Upper lobe of right lung (tissue), 1 donor: ENCODE measurements around the gene MECP2. TPM values are rescaled to one million over a fixed set of nuclear protein-coding genes. Genes with fewer than 3 reads are reported as not detected.

Experiments used
- ATAC-seq: fragments of 200-7000 bp; cut with Tn5 transposase; one replicate; pipeline ENCODE4 v1.9.1; 2020; ENCODE audit warnings: mild to moderate bottlenecking, moderate library complexity
- DNase-seq: peaks from one replicate; pipeline ENCODE4 v3.0.0-alpha.2; 2020
- H3K27ac ChIP-seq: fragments of 200-600 bp; one replicate; pipeline ENCODE4 v1.8.0; 2022
- H3K27me3 ChIP-seq: fragments of 200-600 bp; one replicate; pipeline ENCODE4 v1.8.0; 2022; ENCODE audit warnings: mild to moderate bottlenecking
- H3K36me3 ChIP-seq: fragments of 200-600 bp; one replicate; pipeline ENCODE4 v1.8.0; 2022
- H3K4me1 ChIP-seq: fragments of 200-600 bp; one replicate; pipeline ENCODE4 v1.8.0; 2022
- H3K4me3 ChIP-seq: fragments of 200-600 bp; one replicate; pipeline ENCODE4 v1.8.0; 2022; ENCODE audit warnings: mild to moderate bottlenecking
- H3K9me3 ChIP-seq: fragments of 200-600 bp; one replicate; pipeline ENCODE4 v1.8.0; 2022
- intact Hi-C: fragments of 100-400 bp; cut with DNase I; formaldehyde crosslinking; loops from one replicate; pipeline ENCODE4 v1.11.0; 2022
- total RNA-seq: library from RNA; stranded (reverse); fragmentation: NEBNext Ultra II Directional; extraction: Animal tissue kit (Norgen Biotek cat#: 25700); gene quantifications from one replicate; pipeline ENCODE4 v1.2.1, GENCODE V29; 2021
- TF ChIP-seq, protein P1 (sequence below): fragments of 200-600 bp; IDR thresholded peaks from one replicate; pipeline ENCODE4 v1.8.0; 2022; ENCODE audit warnings: antibody characterized with exemption
- donor health status: DM: no; HTN: yes; CAD: no; lungs with severe emphysema.

The MECP2 gene
- total RNA-seq, 1 donor from 2014 or later = 58.6 TPM

DNA sequence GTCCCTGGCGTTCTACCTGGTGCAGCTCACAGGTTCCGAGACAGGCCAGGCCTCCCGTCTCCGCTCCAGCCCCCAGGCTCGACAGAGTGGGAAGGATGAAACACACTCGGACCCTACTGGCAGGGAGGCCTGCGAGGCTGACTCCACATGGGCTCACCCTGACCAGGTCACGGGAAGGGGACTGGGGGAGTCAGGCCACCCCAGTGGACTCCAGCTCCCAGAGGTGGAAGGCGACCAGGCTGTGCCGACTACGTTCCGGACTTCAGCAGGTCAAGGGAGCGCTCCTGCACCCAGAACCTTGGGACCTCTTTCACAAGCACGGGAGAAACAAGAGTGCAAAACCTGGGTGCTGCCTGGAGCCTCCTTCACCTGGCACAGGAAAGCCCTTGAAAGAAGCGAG is 73.2 kb downstream of the MECP2 start:
- Histone ChIP-seq H3K4me3 (no peak overlapping the region), H3K27me3 (no peaks in the 10 kb centered on the region), H3K4me1 (no peaks in the 10 kb centered on the region), H3K36me3 (peaks cover 6% of the 10 kb centered on the region), H3K27ac (no peak overlapping the region), H3K9me3 (no peaks in the 10 kb centered on the region)
- TF ChIP-seq, protein P1, sequence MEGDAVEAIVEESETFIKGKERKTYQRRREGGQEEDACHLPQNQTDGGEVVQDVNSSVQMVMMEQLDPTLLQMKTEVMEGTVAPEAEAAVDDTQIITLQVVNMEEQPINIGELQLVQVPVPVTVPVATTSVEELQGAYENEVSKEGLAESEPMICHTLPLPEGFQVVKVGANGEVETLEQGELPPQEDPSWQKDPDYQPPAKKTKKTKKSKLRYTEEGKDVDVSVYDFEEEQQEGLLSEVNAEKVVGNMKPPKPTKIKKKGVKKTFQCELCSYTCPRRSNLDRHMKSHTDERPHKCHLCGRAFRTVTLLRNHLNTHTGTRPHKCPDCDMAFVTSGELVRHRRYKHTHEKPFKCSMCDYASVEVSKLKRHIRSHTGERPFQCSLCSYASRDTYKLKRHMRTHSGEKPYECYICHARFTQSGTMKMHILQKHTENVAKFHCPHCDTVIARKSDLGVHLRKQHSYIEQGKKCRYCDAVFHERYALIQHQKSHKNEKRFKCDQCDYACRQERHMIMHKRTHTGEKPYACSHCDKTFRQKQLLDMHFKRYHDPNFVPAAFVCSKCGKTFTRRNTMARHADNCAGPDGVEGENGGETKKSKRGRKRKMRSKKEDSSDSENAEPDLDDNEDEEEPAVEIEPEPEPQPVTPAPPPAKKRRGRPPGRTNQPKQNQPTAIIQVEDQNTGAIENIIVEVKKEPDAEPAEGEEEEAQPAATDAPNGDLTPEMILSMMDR = no peak
- no peak for ATAC-seq
- intact Hi-C loops = no loop called here
- no peak for DNase-seq

DNA sequence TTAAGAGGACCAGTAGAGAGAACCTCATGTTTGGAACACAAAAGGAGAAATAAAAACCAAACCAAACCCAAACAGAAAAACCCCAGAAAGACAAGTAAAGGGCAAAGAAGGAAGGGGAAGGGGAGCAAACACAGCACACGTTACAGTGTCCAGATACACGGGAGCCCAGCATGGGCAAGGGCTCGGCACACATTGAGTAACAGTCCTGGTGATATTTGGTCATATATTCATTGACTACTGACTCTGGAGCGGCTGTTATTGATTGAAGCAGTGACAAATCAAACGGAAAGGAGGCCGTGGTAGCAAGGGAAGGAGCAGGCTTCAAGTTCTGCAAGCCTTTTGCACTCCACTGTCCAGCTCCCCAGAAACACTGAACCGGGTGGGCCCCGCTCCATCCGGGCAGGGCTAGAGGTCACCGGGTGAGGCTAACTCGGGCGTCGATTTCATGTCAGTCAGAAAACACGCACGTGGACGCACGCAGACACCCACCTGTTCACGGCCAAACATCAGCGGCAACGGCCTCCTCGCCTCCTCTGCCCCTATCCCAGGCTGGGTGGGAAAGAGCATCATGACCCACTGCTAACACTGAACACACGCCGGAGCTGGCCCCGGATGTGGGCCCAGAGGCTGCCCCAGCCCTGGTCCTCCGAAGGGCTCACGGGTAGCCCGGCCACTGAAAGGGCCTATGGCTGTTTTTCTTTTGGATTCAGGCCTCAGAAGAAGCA is 74.1 kb downstream of the MECP2 start:
- Histone ChIP-seq H3K27me3 (no peaks in the 10 kb centered on the region), H3K9me3 (no peaks in the 10 kb centered on the region), H3K27ac (no peak overlapping the region), H3K4me3 (no peak overlapping the region), H3K4me1 (no peaks in the 10 kb centered on the region), H3K36me3 (no peaks in the 10 kb centered on the region)
- DNase-seq (no peak), ATAC-seq (no peak)
- TF ChIP-seq, protein P1 = no peak
- intact Hi-C loops = no loop called here

GRCh38 chrX:154022108-154022507 is 75.4 kb downstream of the MECP2 start:
- Histone ChIP-seq H3K9me3 (no peaks in the 10 kb centered on the region), H3K4me1 (no peaks in the 10 kb centered on the region), H3K27ac (no peak overlapping the region), H3K4me3 (no peak overlapping the region), H3K36me3 (no peaks in the 10 kb centered on the region), H3K27me3 (no peaks in the 10 kb centered on the region)
- TF ChIP-seq, protein P1 = no peak
- no peak for DNase-seq
- intact Hi-C loops = no loop called here
- no peak for ATAC-seq

- no peak for ATAC-seq
- no peak overlapping the region for H3K4me3 ChIP-seq
- peaks cover 6% of the 10 kb centered on the region for H3K36me3 ChIP-seq
- intact Hi-C loops = no loop called here
- peak overlapping the region; percentile 6 for H3K27ac ChIP-seq
- no peaks in the 10 kb centered on the region for H3K27me3 ChIP-seq
- TF ChIP-seq, protein P1 = no peak
- DNase-seq = no peak
- H3K9me3 ChIP-seq = no peaks in the 10 kb centered on the region
- H3K4me1 ChIP-seq = no peaks in the 10 kb centered on the region
These were observed 76.3 kb downstream of the MECP2 start for GRCh38 chrX:154021131-154021611.

DNA sequence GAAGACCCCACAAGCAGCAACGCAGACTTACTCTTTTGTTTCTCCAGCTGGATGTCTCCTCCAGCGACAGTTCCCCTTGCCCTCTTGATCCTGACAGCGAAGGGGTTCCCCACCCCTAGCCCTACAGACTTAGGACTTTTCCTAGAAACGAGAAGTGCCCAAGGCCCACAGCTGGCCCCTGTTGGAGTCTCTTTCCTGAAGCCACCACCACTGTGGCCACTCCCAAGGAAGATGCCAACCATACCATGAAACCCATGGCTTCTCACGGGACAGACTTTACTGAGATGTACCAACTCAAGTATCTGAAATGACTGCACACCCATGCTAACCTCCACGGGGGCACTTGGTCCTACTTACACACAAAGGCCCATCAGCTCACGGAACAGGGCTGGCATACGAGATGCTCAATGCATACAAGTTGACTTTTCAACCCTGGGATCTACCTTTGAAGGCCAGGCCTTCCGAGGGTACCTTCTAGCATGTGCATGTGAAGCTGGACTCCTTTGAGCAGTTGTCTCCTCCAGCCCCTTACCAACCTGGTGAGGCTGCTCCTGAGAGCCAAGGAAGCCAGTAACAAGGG is 76.9 kb downstream of the MECP2 start:
- Histone ChIP-seq H3K9me3 (no peaks in the 10 kb centered on the region), H3K27ac (peak overlapping the region; percentile 87), H3K36me3 (peaks cover 10% of the 10 kb centered on the region), H3K27me3 (no peaks in the 10 kb centered on the region), H3K4me1 (no peaks in the 10 kb centered on the region), H3K4me3 (peak overlapping the region; percentile 58)
- no peak for DNase-seq
- intact Hi-C loops = no loop called here
- peak; percentile 43 for ATAC-seq
- TF ChIP-seq, protein P1 = no peak
